ENCODE measurements around the gene DGKG.

The DGKG gene

DNA sequence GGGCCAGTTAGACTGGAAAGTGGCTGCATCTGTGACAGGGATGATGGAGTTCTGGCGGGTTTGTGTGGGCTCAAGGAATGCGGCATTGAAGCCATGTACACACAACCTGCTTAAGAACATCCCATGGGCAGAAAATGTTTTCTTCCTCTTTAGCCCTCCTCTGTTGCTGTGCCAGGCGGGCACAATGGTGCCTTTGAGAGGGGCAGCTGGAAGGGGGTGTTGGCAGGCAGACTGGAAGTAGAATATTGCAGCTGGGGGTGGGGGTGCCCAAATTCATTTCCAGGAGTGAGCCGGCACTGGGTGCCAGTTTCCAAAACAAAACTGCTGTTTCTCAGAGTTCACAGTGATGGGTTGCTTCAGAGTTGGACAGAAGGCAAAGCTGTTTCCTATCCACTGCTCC is 161.3 kb downstream of the DGKG start:
- no peak for DNase-seq

DNA sequence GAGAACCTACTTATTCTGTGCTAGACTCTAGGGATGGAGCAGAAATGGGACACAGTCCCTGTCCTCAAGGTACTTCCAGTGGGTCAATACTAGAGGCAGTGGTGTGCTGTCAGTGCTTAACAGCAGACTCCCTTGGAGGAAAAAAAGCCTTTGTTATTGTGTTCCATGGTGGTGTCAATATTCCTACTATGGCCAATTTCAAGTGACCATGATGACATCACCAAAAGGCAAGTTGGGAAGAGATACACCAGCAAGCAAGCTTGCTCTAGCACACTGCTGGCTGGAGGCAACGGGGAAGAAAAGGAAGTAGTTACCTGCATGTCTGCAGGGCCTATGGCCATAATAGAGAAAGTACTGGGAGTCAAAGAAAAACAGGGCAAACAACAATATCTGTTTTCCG is 163.6 kb downstream of the DGKG start:
- DNase-seq: no peak

DNA sequence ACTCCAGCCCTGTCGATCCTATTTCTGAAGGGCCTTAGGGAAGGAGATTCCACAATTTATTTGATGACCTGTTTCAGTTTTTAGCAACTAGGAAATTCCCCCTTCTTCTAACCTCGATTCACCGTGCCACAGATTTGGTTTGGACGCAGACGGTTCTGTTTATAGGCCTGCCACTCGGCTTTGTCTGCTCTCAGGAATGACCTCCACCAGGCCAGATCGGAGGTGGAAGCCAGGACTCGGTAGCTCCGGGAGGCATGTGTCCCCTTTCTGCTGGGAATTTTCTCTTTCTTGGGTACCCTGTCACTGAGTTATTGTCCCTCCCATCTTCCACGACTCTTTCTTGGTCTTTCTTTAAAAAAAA is 167.6 kb downstream of the DGKG start:
- DNase-seq: no peak

DNA sequence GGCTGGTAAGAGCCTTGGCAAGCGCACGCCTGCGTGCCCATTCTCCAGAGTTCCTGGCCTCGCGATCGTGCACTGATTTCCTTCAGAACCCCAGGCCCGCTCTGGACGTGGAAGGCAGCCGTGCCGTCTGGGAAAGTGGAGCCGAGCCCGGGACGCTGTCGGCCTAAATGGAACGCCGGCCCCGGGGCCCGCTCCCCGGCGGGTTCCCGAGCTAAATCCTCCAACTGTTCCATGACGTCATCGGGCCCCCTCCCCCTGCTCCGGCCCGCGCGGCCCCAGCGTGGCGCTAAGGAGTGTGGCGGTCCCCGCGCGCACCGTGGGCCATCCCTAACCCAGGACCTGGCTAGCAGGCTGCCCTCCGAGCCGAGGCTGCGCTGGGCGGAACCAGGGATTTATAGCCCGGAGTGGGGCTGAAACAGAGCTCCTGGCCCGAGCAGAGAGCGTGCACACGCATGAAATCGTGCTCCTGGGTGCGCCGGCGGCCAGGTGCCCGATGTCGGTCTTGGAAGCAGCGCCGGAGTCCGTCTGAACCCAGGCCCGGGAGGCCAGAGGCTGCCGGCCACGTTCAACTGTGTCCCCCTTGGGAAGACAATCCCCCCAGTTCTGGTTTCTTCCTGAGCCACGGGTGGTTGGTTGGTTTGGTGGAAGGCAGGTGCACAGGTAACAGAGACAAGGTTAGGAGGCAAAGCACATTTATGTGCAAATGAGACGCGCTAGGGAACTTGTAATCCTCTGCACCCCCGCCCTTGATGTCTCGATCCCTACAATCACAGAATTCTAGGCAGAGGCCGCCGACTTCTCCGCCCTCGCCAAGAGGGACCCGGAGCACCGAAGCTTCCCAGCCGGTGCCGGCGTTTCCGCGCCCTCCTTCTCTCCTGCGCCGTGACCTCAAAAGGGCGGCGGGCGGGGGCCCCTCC is 168.2 kb downstream of the DGKG start:
- DNase-seq: no peak

DNA sequence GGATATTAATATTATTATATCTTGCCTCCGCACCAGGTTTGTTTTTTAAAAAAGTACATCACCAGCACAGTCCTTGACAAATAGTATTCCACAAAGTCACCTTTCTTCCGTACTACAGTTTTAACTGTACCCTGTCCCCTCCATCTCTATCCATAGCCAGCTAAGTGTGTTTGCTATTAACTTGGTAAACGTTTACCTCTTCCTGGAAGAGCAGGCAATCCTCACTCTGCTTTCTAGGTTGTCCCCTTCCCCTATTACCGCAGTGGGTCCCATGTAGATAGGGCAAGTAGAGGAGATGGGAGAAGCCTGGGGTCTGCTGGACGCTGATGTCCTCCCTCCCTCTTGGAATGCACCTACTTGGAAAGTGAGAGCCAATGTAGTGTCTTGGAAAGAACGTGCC is 169.2 kb downstream of the DGKG start:
- no peak for DNase-seq

DNA sequence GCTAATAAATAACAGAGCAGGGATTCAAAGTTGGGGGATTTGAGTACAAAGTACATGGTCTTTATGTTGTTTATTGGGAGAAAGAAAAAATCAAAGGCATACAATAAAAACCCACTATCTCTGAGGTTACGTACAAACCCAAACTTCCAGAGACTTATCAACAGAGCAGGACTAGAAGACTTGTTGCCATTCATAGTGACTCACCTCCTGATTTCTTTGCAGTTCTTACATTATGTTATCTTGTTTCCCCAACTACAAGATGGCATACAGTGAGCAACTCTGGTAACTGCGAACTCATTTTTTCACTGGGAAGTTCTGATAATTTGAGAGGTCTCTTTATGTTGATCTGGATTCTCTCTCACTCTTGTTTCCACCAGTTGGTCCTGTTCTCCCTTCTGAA is 172.5 kb downstream of the DGKG start:
- DNase-seq: no peak

DNA sequence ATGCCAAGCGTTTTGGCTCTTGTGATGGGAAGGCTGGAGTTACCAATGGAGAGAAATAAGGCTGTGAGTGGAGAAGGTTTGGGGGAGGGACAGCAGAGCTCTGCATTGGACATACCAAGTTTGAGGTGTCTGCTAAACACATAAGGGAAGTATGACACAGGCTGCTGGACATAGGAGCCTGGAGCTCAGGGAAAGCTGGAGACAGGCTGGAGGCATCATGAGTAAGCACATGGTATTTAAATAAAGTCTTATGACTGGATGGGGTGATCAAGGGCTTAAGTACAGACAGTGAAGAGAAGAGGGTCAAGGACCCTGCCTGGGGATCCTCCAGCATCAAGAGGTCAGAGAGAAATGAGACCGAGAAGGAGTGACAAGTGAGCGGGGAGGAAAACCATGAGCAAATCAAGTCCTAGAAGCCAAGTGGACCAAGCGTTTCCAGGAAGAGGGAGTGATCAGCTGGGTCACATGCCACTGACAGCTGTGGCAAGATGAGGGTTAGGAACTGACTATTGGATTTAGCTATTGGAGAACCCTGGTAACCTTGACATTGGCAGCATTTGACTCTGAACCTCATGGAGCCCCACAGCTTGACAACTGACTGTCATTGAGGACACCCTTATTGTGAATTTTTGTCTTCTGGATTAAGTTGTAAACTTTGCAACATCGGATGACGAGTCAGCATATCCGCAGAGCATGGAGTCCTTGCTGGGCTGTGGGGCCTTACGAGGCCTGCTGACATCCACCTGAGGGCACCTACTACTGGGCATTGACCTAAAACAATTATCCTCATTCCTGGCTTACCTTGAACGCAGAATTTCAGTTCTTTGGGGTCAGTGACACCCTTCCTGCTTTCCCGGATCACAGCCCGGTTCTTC is 174.4 kb downstream of the DGKG start:
- no peak for DNase-seq

DNA sequence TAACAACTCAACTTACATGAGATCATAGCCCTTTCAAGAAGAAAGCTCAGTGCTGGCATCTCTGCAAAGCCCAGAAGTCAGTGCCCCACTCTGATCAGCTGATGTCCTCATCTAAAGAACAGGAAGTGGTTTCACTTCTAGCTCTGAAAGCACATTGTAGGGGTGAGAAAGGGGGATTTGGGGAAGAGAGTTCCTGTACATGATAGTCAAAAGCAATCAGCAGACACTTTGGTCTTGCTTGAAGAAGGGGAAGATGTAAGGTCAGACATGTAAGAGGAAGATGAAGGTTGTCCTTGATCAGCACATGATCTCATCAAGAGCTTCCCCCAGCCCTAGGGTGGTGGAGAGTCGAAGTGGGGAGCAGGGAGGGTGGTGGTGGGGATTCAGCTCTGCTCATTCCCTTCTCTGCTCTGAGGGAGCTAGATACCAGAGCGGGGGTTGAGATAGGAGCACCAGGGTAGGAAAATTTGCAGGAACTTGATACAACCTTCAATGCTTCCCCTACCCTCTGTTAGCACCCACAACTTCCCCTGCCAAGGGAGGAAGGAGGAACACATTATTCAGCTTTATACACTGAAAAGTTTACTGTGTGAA is 176.7 kb downstream of the DGKG start:
- DNase-seq: peak; percentile 62

DNA sequence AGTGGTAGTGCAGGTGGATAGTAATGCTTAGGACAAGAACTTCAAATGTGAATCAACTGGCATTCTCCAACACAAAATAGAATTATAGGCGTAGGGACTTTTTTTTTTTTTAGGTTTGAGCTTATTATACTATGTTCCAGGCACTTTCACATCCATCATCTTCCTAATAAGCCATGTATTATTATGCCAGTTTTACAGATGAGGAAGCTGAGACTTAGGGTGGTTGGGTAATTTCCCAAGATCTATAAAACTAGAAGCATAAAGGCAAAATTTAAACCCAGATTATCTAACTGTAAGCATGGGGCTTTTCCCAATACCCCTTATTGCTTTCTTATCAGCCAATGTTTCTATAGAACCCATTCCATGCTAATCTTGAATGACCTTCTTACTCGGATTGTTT is 178.0 kb downstream of the DGKG start:
- DNase-seq: no peak

DNA sequence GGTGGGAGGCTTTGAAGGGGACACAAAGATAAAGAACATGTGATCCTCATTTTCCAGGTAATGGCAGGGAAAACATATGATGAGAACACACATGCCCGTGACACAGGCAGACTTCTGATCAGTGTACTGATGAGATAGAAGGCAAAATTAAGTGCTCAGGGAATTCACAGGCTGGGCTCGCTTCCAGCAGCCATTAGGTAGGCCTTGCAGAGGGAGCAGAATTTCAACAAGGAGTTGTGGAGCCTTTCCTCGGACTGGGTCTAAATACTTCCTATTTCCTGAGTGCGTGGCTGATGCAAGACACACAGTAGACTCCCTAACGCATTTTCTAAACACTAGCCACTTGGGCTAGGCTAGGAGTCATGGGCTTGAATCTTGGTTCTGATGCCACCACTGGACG is 179.2 kb downstream of the DGKG start:
- no peak for DNase-seq

DNA sequence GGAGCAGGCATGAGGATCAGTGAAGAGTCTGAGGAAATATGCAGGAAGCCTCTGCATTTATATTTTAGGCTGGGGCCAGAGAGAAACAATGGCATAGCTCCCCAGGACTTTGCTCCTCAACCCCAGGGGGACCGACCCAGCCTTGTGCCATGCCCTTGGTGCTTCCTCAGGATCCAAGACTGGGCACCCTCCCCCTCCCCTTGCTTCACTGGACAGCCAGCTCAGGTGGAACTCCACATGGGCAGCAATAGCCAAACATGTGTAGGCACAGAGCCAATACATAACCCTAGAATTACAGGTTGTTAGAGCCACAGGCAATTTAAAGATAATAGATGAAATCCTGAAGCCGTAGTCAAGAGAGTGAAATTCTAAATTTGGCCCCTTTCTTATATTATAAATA is 180.1 kb downstream of the DGKG start:
- no peak for DNase-seq

DNA sequence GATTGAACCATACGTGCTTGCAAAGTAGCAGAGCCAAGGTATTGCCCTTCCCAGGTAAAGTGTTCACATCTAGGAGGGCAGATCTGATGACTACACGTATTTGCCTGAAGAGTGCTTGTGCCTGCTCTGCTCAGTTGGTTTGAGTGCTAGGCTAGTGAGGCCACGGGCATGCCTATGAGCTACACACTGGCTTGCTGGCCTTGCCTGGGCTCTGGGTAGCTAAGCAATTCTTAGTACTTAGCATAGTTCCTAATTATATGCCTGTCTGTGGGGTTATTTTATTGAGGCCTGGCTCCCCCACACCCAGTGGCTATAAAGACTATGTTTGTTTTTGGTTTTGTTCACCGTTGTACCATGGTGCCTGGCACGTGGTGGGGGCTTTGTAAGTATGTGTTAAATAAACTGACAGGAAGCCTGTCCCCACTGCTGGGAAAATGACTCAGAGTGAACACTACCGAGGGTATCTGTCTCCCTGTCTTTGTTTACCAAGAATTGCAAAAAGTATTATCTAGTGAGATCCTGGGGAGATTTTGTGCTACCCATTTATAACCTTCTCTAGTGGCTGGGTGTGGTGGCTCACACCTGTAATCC is 181.0 kb downstream of the DGKG start:
- DNase-seq: peak; percentile 58

DNA sequence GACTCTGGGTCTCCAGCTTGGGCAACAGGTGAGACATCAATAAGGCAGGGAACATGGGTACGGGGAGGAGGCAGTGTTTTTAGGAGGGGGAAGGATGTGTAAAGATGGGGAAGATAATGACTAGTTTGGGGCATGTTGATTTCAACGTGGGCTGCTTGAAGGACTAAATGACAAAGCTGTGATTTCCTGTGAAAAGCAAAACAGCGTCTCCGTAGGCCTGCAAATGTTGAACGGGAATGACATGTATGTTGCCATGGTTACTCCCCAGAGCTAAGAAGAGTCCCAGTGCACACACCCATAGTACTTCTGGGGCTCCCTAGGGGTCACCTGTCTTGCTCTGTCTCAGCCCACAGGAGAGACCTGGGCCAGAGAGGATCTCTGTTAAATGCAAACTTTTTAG is 181.9 kb downstream of the DGKG start:
- DNase-seq: peak; percentile 70

DNA sequence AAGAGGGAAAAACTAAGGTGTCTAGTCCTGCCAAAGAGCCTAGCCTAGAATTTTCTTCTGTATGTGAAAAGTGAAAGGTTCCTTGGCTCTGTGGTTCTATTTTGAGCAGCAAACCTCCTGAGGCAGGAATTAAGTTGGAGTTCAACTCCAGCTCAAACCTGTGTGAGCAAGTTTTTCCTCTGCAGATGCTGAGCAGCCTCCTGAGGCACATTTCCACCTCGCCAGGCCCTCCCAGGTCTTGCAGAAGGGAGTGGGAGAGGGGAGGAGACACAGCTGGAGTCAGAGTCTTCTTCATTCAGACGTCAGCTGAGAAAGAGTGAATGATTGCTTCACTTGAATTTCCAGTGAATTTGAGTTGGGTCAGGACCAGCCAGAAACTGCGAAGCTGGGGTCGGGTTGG is 183.6 kb downstream of the DGKG start:
- no peak for DNase-seq

DNA sequence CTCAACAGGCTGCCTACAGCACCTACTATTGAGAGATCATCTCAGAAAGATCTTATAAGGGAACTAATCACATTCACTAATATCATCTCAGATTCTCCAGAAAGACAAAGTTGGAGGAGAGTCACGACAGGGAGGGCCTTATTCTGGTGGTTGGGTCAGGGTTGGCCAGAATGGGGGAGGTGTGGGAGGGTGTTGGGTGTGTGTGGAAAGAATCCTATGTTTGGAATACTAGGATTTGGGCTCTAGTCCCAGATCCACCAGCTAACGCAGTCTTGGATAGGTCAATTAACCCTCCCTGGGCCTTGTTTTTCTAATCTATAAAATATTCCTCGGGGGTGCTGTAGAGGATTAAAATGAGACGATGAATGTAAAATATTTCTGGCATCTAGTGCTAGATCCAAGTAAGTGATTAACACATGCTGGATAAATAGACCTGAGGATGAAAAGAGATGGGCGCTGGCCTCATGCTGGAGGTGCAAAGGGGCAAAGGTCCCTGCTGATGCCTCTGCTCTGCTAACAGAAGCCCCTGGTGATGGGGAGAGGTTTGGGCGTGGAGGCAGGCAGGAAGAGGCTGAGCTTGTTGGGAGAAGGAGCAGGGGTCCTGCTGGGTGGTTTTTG is 185.6 kb downstream of the DGKG start:
- DNase-seq: no peak

DNA sequence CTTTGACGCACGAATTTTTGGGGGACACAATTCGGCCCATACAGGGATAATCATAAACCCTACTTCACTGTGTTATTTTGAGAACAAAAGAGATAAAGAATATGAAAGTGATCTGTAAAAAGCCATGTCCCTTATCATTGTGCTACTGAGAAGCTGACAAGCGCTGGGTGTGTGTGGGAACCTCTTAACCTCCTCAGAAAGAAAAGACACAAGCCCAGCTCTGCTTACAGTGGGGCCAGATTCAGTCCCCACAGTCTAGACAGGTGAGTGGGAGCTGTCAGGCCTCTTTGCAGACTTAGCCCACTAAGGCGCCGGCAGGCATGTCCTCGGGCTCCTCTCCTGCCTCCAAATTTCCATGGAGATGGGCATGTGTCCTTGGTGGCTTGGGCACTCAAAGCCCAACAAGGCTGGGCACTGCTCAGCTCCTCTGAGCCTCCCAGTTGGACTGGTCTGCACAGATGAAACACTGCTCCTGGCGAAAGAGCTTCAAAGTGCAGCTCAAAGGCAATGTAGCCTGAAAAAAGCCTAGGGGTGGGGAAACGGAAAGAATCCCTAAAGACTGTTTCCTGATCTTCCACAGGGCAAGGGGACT is 188.7 kb downstream of the DGKG start:
- DNase-seq: no peak

DNA sequence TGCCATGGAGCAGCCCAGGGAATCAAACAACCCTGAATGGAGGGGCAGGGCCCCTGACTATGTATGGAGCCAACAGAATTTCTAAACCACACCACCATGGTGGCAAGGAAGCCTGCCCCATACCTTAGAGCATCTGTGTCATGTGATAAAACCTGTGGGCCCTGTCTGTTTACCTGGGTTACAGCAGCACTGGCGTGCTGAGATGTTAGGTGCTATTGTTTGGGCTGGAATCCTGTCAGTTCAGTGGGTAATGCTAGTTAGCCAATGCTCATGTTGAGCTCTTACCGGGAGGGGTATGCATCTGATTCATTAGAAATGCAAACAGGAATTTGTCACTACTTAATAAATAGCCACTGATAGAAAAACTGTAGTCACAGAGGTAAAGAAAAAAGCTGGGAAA is 189.7 kb downstream of the DGKG start:
- DNase-seq: no peak

DNA sequence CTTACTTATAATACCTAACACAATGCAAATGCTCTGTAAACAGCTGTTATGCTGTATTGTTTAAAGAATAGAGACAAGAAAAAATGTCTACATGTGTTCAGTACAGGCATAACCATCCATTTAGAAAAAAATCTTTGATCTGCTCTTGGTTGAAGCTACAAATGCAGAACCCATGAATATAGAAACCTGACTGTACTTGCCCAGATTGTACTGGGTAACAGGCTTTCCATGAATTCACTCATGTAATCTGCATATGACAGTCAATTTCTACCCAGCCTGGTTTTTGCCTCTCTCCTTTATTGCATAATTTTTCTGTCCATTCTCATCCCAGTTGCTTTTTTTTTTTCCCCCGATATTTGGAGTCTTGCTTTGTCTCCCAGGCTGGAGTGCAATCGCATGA is 190.5 kb downstream of the DGKG start:
- no peak for DNase-seq

DNA sequence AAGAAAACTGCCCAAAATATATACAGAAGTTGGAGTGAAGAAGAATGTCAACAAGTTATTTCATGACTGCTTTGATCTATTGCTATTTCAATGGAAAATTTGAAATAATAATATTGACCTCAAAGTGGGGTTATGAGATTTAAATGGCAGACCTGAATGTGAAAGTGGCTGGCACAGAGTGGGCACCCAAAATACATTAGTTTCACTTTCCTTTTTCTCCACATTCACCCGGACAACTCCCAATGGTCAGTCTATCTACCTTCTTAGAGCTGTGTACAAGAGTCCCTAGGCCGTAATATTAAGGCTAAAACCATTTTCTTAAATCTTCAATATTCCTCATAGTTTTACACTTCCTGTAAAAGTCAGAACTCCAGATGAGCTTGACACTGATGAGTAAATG is 191.5 kb downstream of the DGKG start:
- no peak for DNase-seq

DNA sequence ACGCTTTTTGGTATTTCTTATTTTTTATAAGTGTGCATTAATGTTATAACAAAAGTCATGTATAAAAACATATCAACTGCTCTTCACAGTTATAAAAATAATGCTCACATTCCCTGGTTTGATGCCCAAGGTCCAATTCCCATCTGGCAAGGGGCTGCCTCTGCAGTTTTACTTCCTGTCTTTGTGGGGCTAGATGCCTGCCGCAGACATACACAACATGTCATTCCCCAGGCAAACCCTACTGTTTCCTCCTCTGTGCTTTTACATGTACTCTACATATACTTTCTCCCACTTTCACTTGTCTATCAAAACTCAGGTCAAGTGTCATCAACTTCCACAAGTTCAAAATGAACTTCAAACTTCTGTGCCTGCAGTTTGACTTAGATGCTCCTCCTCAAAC is 192.7 kb downstream of the DGKG start:
- no peak for DNase-seq

DNA sequence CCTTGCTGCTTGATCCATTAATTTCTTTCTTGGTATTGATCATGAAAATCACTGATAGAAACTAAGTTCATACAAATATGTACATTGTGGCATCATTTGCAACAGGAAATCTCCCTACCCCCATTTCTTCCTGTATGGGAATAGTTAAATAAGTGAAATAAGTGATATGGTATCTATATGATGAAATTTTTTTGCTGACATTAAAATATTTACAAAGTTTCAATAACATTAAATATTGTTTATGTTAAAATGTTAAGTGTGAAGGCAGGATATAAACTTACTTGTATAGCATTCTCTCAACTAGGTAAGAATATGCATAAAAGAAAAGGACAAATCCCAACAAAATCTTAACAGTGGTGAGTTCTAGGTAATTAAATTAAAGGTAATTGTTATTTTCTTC is 193.1 kb downstream of the DGKG start:
- no peak for DNase-seq

DNA sequence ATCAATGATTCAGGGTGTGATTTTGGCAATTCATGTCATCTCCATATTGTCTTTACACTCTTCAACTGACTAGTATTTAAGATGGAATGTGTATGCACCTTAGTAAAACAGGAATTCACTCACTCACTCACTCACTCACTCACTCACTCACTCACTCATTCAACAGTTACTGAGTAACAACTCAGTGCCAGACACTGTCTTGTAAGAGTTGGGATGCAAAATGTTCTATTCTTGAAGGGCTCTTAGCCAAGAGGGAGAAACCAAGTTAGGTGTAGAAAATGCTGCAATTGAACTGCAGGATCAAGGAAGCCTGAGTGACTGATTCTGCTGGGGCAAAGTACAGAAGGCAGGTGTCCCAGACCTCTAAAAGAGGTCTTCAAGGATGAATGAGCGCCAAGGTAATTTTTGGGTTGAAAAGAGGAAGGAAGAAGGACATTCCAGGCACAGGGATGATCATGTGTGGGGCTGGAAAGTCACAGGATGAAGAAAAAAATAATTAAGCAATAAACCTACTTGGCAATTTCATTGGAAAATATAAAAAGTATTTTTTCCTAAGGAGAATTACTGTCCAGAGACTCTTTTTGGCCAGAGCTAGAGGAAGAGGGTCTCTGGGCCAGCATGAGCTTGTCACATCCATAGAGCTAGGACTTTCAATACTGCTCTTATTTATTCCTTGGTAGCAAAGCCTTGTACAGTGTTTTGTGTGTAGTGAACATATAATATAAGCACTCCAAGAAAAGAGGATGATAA is 194.2 kb downstream of the DGKG start:
- no peak for DNase-seq
